ENCODE results near the gene ZNF30. TPM values are rescaled to one million over a fixed set of nuclear protein-coding genes. Genes with fewer than 3 reads are reported as not detected.

Gene ZNF30
- total RNA-seq, 1 experiment from 2014 or later: 5.2 TPM

- ChIA-PET POLR2A (ENCODE audit: low non-redundant PET) (no interaction called here), CTCF (no interaction called here)
Measured at GRCh38 chr19:34936184-34936583, 9.5 kb downstream of the ZNF30 start.

DNA sequence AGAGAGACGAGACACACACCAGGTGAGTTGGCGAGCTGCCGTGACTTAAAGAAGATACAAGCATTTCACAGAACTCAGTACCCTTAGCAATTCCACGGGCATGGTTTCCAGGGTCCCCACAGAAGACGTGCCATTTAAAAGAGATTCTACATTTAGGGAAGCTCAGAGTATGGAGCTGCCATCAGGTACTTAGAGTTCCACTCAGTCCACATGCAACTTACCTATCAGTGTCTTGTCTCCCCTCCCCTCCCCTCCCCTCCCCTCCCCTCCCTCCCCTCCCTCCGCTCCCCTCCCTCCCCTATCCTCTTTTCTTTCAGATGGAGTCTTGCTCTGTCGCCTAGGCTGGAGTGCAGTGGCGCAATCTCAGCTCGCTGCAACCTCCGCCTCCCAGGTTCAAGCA lies 12.2 kb downstream of the ZNF30 start:
- Histone ChIP-seq H3K9me3 (ENCODE audit: low read depth, low read length, poor library complexity, severe bottlenecking) (peaks cover 24% of the 10 kb centered on the region), H3K36me3 (ENCODE audit: insufficient read depth, low read length, poor library complexity, severe bottlenecking) (peaks cover 14% of the 10 kb centered on the region), H3K4me1 (ENCODE audit: insufficient read depth, low read length, poor library complexity, severe bottlenecking) (no peaks in the 10 kb centered on the region), H3K4me3 (ENCODE audit: low read depth, low read length, poor library complexity, severe bottlenecking) (no peak overlapping the region), H3K27ac (ENCODE audit: low read depth, low read length, poor library complexity, severe bottlenecking) (no peak overlapping the region), H3K27me3 (replicated peaks; ENCODE audit: insufficient read depth, low read depth, low read length, poor library complexity) (no peaks in the 10 kb centered on the region)
- no peak for DNase-seq (ENCODE audit: low spot score)
- ChIA-PET POLR2A (ENCODE audit: low non-redundant PET) (no interaction called here), CTCF (no interaction called here)
- TF ChIP-seq, protein P1, sequence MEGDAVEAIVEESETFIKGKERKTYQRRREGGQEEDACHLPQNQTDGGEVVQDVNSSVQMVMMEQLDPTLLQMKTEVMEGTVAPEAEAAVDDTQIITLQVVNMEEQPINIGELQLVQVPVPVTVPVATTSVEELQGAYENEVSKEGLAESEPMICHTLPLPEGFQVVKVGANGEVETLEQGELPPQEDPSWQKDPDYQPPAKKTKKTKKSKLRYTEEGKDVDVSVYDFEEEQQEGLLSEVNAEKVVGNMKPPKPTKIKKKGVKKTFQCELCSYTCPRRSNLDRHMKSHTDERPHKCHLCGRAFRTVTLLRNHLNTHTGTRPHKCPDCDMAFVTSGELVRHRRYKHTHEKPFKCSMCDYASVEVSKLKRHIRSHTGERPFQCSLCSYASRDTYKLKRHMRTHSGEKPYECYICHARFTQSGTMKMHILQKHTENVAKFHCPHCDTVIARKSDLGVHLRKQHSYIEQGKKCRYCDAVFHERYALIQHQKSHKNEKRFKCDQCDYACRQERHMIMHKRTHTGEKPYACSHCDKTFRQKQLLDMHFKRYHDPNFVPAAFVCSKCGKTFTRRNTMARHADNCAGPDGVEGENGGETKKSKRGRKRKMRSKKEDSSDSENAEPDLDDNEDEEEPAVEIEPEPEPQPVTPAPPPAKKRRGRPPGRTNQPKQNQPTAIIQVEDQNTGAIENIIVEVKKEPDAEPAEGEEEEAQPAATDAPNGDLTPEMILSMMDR (conservative IDR thresholded peaks at IDR 0.05; ENCODE audit: low read depth, low read length): no peak
- no peak for TF ChIP-seq EZH2 (IDR thresholded peaks at IDR 0.05; ENCODE audit: borderline replicate concordance, low read depth, low read length, poor library complexity, severe bottlenecking)
- intact Hi-C loops (cut with micrococcal nuclease; ENCODE audit: unreplicated experiment): no loop called here
- BruUV-seq (replicated peaks): no TSS peak

More at GRCh38 chr19:34936184-34936583, 9.5 kb downstream of the ZNF30 start:
- no peak overlapping the region for H3K27ac ChIP-seq (ENCODE audit: low read depth, low read length, poor library complexity, severe bottlenecking)
- H3K4me1 ChIP-seq (ENCODE audit: insufficient read depth, low read length, poor library complexity, severe bottlenecking): no peaks in the 10 kb centered on the region
- TF ChIP-seq, protein P1 (conservative IDR thresholded peaks at IDR 0.05; ENCODE audit: low read depth, low read length): no peak
- no peak for TF ChIP-seq EZH2 (IDR thresholded peaks at IDR 0.05; ENCODE audit: borderline replicate concordance, low read depth, low read length, poor library complexity, severe bottlenecking)
- DNase-seq (ENCODE audit: low spot score): no peak
- H3K9me3 ChIP-seq (ENCODE audit: low read depth, low read length, poor library complexity, severe bottlenecking): no peaks in the 10 kb centered on the region
- BruUV-seq (replicated peaks): no TSS peak
- intact Hi-C loops (cut with micrococcal nuclease; ENCODE audit: unreplicated experiment): no loop called here
- H3K4me3 ChIP-seq (ENCODE audit: low read depth, low read length, poor library complexity, severe bottlenecking): no peak overlapping the region
- peaks cover 2% of the 10 kb centered on the region for H3K36me3 ChIP-seq (ENCODE audit: insufficient read depth, low read length, poor library complexity, severe bottlenecking)
- H3K27me3 ChIP-seq (replicated peaks; ENCODE audit: insufficient read depth, low read depth, low read length, poor library complexity): no peaks in the 10 kb centered on the region

DNA sequence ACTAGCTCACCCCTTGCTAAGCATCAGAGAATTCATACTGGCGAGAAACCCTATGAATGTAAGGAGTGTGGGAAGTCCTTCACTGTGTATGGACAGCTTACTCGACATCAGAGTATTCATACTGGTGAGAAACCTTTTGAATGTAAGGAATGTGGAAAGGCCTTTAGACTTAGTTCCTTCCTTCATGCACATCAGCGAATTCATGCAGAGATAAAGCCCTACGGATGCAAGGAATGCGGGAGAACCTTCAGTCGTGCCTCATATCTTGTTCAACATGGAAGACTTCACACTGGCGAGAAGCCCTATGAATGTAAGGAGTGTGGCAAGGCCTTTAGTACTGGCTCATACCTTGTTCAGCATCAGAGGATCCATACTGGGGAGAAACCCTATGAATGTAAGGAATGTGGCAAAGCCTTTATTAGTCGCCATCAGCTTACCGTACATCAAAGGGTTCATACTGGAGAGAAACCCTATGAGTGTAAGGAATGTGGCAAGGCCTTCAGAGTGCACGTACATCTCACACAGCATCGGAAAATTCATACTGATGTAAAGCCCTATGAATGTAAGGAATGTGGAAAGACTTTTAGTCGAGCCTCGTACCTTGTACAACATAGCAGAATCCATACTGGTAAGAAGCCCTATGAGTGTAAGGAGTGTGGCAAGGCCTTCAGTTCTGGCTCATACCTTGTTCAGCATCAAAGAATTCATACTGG lies 17.3 kb downstream of the ZNF30 start:
- H3K27ac ChIP-seq (ENCODE audit: low read depth, low read length, poor library complexity, severe bottlenecking): no peak overlapping the region
- H3K4me1 ChIP-seq (ENCODE audit: insufficient read depth, low read length, poor library complexity, severe bottlenecking): no peaks in the 10 kb centered on the region
- H3K9me3 ChIP-seq (ENCODE audit: low read depth, low read length, poor library complexity, severe bottlenecking): peaks cover 49% of the 10 kb centered on the region
- ChIA-PET CTCF (no interaction called here), POLR2A (ENCODE audit: low non-redundant PET) (no interaction called here)
- H3K36me3 ChIP-seq (ENCODE audit: insufficient read depth, low read length, poor library complexity, severe bottlenecking): peaks cover 19% of the 10 kb centered on the region
- intact Hi-C loops (cut with micrococcal nuclease; ENCODE audit: unreplicated experiment): no loop called here
- no TSS peak for BruUV-seq (replicated peaks)
- no peak for DNase-seq (ENCODE audit: low spot score)
- H3K4me3 ChIP-seq (ENCODE audit: low read depth, low read length, poor library complexity, severe bottlenecking): no peak overlapping the region
- no peaks in the 10 kb centered on the region for H3K27me3 ChIP-seq (replicated peaks; ENCODE audit: insufficient read depth, low read depth, low read length, poor library complexity)
- TF ChIP-seq EZH2 (IDR thresholded peaks at IDR 0.05; ENCODE audit: borderline replicate concordance, low read depth, low read length, poor library complexity, severe bottlenecking): no peak
- TF ChIP-seq, protein P1 (conservative IDR thresholded peaks at IDR 0.05; ENCODE audit: low read depth, low read length): no peak
